HepG2 (cell line): ENCODE data around the gene PDGFA. TPM values are rescaled to one million over a fixed set of nuclear protein-coding genes. Genes with fewer than 3 reads are reported as not detected.
A peak's percentile ranks its signal among the peaks of the same experiment; 100 is the strongest.

Source experiments
- AFF4 ChIP-seq: sonication (generic); formaldehyde crosslinking; IDR thresholded peaks from 2 replicates; pipeline ENCODE4 v1.4.0; 2020; ENCODE audit warnings: missing genetic modification reagents
- BHLHE40 ChIP-seq: IDR thresholded peaks from 2 replicates; pipeline ENCODE4 v1.6.1; 2011; ENCODE audit warnings: low read length, improper control_type of control experiment
- JARID2 ChIP-seq: sonication (generic); formaldehyde crosslinking; IDR thresholded peaks from 2 replicates; pipeline ENCODE4 v1.8.1; 2023; ENCODE audit warnings: missing genetic modification reagents, inconsistent platforms; ENCODE audit not compliant: insufficient replicate concordance
- LBX2 ChIP-seq: sonication (generic); formaldehyde crosslinking; IDR thresholded peaks from 2 replicates; pipeline ENCODE4 v1.5.0; 2020; ENCODE audit warnings: missing genetic modification reagents, mild to moderate bottlenecking, borderline replicate concordance
- MIER2 ChIP-seq: IDR thresholded peaks from 2 replicates; pipeline ENCODE4 v1.6.1; 2016; ENCODE audit warnings: missing biosample characterization, missing genetic modification reagents
- MYC ChIP-seq: sonication (generic); formaldehyde crosslinking; IDR thresholded peaks from 2 replicates; pipeline ENCODE4 v1.9.0; 2021; ENCODE audit warnings: missing genetic modification reagents, borderline replicate concordance
- NBN ChIP-seq: fragments of 450-650 bp; conservative IDR thresholded peaks from 2 replicates; pipeline ENCODE4 v1.6.1; 2017
- NCOR1 ChIP-seq: fragments of 200-600 bp; sonication (generic); IDR thresholded peaks from 2 replicates; pipeline ENCODE4 v1.7.0; 2017; ENCODE audit warnings: antibody characterized with exemption, low read length, borderline replicate concordance
- NR3C1 ChIP-seq: sonication (generic); formaldehyde crosslinking; IDR thresholded peaks from 2 replicates; pipeline ENCODE4 v1.4.0; 2020; ENCODE audit warnings: missing genetic modification reagents
- PHF20 ChIP-seq: sonication (generic); formaldehyde crosslinking; IDR thresholded peaks from 2 replicates; pipeline ENCODE4 v1.5.0; 2020; ENCODE audit warnings: mild to moderate bottlenecking, missing genetic modification reagents
- POLR2G ChIP-seq: fragments of 200-400 bp; formaldehyde crosslinking; IDR thresholded peaks from 2 replicates; pipeline ENCODE4 v1.6.1; 2018; ENCODE audit warnings: mild to moderate bottlenecking, low read depth, low read length, moderate library complexity
- SOX5 ChIP-seq: IDR thresholded peaks from 2 replicates; pipeline ENCODE4 v1.6.1; 2016; ENCODE audit warnings: borderline replicate concordance
- TAF1 ChIP-seq: sonication (generic); formaldehyde crosslinking; IDR thresholded peaks from 2 replicates; pipeline ENCODE4 v1.4.0; 2020; ENCODE audit warnings: missing genetic modification reagents
- ZBTB42 ChIP-seq: sonication (generic); formaldehyde crosslinking; IDR thresholded peaks from 2 replicates; pipeline ENCODE4 v1.5.0; 2020; ENCODE audit warnings: mild to moderate bottlenecking, missing genetic modification reagents
- ZFYVE20 ChIP-seq: sonication (generic); formaldehyde crosslinking; IDR thresholded peaks from 2 replicates; pipeline ENCODE4 v1.8.0; 2023; ENCODE audit warnings: low read depth, mild to moderate bottlenecking, moderate library complexity, missing genetic modification reagents, borderline replicate concordance
- ZMAT5 ChIP-seq: sonication (generic); formaldehyde crosslinking; IDR thresholded peaks from 2 replicates; pipeline ENCODE4 v1.5.0; 2020; ENCODE audit warnings: mild to moderate bottlenecking, low read depth, missing genetic modification reagents, borderline replicate concordance
- ZNF101 ChIP-seq: sonication (generic); formaldehyde crosslinking; IDR thresholded peaks from 2 replicates; pipeline ENCODE4 v1.4.0; 2020; ENCODE audit warnings: mild to moderate bottlenecking, low read depth, missing genetic modification reagents, borderline replicate concordance
- ZNF296 ChIP-seq: sonication (generic); formaldehyde crosslinking; conservative IDR thresholded peaks from 2 replicates; pipeline ENCODE4 v1.5.0; 2020; ENCODE audit warnings: mild to moderate bottlenecking, missing genetic modification reagents
- ZNF362 ChIP-seq: sonication (generic); formaldehyde crosslinking; IDR thresholded peaks from 2 replicates; pipeline ENCODE4 v1.4.0; 2020; ENCODE audit warnings: missing genetic modification reagents, mild to moderate bottlenecking, borderline replicate concordance
- ZNF383 ChIP-seq: sonication (generic); formaldehyde crosslinking; IDR thresholded peaks from 2 replicates; pipeline ENCODE4 v1.4.0; 2020; ENCODE audit warnings: missing genetic modification reagents, mild to moderate bottlenecking, borderline replicate concordance
- ZNF569 ChIP-seq: sonication (generic); formaldehyde crosslinking; IDR thresholded peaks from 2 replicates; pipeline ENCODE4 v1.5.0; 2020; ENCODE audit warnings: mild to moderate bottlenecking, missing genetic modification reagents, moderate library complexity, borderline replicate concordance
- ZNF678 ChIP-seq: sonication (generic); formaldehyde crosslinking; IDR thresholded peaks from 2 replicates; pipeline ENCODE4 v1.4.0; 2020; ENCODE audit warnings: mild to moderate bottlenecking, missing genetic modification reagents
- ZNF740 ChIP-seq: sonication (generic); formaldehyde crosslinking; IDR thresholded peaks from 2 replicates; pipeline ENCODE4 v1.4.0; 2020; ENCODE audit warnings: missing genetic modification reagents
- polyA plus RNA-seq, 8 experiments: library from polyadenylated mRNA; depleted of rRNA in 3 of 8; stranded (reverse) in 7 of 8; unstranded in 1 of 8; fragments of >200 nt; fragmentation: Illumina TruSeq in 4 of 8; extraction: Trizol in 4 of 8; gene quantifications; 2 replicates each; pipeline versions ENCODE4 v1.2.1 to v1.2.3, GENCODE V29; 2011 to 2016; ENCODE audit warnings: low read depth in 4 of 8, missing spikeins in 1 of 8, mixed read lengths in 1 of 8; ENCODE audit not compliant: insufficient read depth in 1 of 8
- total RNA-seq, 5 experiments: library from RNA; depleted of rRNA; stranded (reverse); fragments of >200 nt; fragmentation: Illumina TruSeq; extraction: Trizol; gene quantifications; 2 replicates each; pipeline ENCODE4 v1.2.3, GENCODE V29; 2016; ENCODE audit warnings: low read depth in 1 of 5

The PDGFA gene
- total and polyA plus RNA-seq, 2 of the 13 experiments (the other 11 are each of a cell fraction or from before 2014, with no cell fraction given): 1.5 to 3.4 TPM

GRCh38 chr7:464454-465401 lies 54.9 kb downstream of the PDGFA start (continued):
- TF ChIP-seq ZNF383 (CRISPR knock-in tag) (no peak), SOX5 (CRISPR knock-in tag) (0 out of 2 replicates have a peak, but pooled peaks have one; percentile 15), ZMAT5 (no peak), NCOR1 (no peak), NR3C1 (CRISPR knock-in tag) (no peak), PHF20 (CRISPR knock-in tag) (no peak), ZNF569 (CRISPR knock-in tag) (no peak), TAF1 (CRISPR knock-in tag) (no peak), JARID2 (CRISPR knock-in tag) (no peak), ZNF678 (CRISPR knock-in tag) (no peak), ZNF740 (CRISPR knock-in tag) (no peak), ZNF296 (CRISPR knock-in tag) (0 out of 2 replicates have a peak, but pooled peaks have one; percentile 21), ZNF362 (CRISPR knock-in tag) (no peak), BHLHE40 (no peak), AFF4 (no peak), MYC (CRISPR knock-in tag) (peak; percentile 16; the same call in 1 of the 2 replicates), MIER2 (CRISPR knock-in tag) (no peak), POLR2G (no peak), NBN (no peak), ZNF101 (CRISPR knock-in tag) (no peak), ZBTB42 (CRISPR knock-in tag) (no peak), ZFYVE20 (CRISPR knock-in tag) (no peak), LBX2 (no peak)
